Activated naive CD8-positive, alpha-beta T cell treated with anti-CD3 and anti-CD28 coated beads, Interleukin-2, amount 50 U/mL, for 16 hours (primary cell): ENCODE data around the gene GSX1.

ENCODE experiments used
- DNase-seq: peaks from one replicate; pipeline ENCODE4 v3.0.0-alpha.2; 2020; ENCODE audit warnings: low read depth, low spot score

Gene GSX1

DNA sequence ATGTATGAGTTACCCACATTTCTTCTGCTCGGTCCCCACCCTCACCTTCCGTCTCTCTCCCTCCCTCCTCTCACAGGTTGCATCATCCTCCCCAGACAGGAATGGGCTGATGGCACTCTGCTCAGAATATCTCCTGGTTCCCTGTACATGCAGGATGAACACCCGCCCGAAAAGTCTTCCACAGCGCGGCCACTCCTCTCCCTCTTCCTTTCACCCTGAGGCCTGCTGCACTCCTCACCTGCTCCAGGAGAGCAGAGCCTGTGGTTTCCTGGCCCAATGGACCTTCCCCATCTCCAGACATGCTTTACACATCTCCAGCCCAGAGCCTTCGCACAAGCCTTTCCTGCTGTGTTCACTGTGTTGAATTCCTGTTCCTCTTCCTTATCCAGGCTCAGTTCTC is 40.9 kb downstream of the GSX1 start:
- DNase-seq: no peak

DNA sequence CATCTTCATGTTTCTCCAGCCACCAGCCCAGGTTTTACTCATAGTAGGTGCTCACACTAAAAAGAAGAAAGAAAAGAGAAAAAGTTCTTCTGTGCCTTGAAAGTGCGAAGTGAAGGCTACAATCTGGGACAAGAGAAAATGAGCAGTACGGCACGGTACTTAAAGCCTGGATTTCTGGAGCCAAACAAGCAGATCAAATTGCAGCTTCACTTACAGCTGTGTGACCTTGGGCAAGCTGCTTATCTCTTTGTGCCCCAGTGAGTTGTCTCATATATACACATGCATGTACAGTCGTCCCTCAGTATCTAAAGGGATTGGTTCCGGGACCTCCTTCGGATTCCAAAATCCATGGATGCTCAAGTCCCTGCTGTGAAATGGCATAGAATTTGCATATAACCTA is 41.8 kb downstream of the GSX1 start:
- DNase-seq: no peak

DNA sequence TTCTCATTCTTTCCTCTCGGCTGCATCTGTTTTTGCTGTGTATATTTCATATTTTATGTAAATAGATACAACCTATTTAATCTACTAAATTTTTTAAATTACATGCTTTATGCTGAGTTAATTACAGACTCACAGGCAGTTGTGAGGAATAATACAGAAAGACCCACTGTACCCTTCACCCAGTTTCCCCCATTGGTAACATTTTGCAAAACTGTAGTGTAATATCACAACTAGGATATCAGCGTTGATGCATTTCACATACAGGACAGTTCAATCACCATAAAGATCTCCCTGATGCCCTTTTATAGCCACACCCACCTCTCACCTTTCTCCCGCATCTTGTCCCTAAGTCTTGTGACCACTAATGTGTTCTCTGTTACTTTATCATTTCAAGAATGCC is 43.5 kb downstream of the GSX1 start:
- no peak for DNase-seq

DNA sequence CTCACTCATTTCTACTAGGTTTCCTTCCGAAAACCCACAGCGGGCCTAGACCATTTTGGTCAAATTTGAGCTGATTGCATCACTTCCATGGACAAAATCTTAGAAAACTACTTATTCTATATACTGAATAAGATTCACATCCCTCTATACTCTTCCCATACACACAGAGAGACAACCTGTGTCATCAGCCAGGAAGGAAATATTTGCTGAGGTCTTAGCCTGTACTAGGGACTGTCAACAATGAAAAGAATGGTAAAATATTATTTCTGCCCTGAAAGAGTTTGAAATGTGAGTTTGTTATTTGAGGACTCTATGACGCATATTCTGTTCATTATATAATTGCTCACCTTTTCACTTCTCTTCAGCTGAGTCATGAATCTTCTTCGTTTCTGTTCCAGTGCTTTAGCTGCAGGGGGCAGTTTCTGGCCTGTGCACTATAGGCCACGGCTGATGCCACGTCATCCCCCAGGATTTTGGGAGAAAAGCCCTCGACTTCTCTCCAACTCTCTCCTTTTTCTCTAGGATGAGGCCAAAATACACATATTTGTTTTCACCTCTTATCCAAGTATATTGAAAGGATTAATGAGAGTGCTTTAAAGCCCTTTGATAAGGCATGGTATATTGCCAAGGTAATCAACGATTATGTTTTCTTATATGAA is 47.7 kb downstream of the GSX1 start:
- no peak for DNase-seq

DNA sequence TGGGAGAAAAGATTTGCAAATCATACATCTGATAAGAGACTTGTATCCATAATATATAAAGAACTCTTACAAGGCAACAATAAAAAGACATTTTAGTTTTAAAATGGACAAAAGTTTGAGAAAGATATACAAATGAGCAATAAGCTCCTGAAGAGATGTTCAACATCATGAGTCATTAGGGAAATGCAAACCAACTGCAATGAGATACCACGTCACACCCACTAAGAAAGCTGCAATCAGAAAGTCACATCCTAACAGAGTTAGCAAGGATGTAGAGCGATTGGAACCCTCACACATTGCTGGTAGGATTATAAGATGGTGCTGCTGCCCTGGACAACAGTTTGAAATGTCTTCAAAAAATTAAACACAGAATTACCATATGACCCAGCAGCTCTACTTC is 50.3 kb downstream of the GSX1 start:
- no peak for DNase-seq
